DOHH2 (cell line): ENCODE data around the gene RAPGEF1.

ENCODE experiments used
- EZH2phosphoT487 ChIP-seq: fragments of 200-600 bp; sonication (generic); IDR thresholded peaks from 2 replicates; pipeline ENCODE4 v1.6.1; 2017; ENCODE audit warnings: borderline replicate concordance, mild to moderate bottlenecking, antibody characterized with exemption, low read length, moderate library complexity, mixed read lengths
- TF ChIP-seq, protein P1 (sequence below): fragments of 200-600 bp; sonication (generic); IDR thresholded peaks from one replicate; pipeline ENCODE4 v1.5.1; 2014; ENCODE audit warnings: antibody characterized with exemption, mild to moderate bottlenecking, low read depth, low read length; ENCODE audit not compliant: poor library complexity, severe bottlenecking

DNA sequence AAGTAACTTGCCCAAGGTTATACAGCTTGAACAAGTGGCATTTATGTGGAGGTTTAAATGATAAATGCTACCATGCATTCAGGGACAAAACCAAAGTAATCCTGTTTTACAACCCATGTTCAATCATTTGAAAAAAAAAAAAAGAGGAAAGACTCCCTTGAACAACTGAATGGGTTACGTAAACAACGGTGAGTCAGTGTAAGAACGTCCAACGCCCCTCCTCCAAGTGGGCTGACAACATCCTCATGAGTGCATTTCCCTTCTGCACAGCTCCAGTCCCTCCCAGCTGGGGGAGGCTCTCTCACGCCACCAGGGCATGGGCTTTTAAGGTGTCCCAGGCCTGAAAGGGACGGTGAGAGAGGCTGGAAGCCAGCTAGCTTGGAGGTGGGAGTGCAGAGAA lies 104.6 kb downstream of the RAPGEF1 start:
- TF ChIP-seq, protein P1, sequence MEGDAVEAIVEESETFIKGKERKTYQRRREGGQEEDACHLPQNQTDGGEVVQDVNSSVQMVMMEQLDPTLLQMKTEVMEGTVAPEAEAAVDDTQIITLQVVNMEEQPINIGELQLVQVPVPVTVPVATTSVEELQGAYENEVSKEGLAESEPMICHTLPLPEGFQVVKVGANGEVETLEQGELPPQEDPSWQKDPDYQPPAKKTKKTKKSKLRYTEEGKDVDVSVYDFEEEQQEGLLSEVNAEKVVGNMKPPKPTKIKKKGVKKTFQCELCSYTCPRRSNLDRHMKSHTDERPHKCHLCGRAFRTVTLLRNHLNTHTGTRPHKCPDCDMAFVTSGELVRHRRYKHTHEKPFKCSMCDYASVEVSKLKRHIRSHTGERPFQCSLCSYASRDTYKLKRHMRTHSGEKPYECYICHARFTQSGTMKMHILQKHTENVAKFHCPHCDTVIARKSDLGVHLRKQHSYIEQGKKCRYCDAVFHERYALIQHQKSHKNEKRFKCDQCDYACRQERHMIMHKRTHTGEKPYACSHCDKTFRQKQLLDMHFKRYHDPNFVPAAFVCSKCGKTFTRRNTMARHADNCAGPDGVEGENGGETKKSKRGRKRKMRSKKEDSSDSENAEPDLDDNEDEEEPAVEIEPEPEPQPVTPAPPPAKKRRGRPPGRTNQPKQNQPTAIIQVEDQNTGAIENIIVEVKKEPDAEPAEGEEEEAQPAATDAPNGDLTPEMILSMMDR, result no peak
- TF ChIP-seq EZH2phosphoT487, result no peak
